ENCODE data around the gene KLF3. TPM values are rescaled to one million over a fixed set of nuclear protein-coding genes. Genes with fewer than 3 reads are reported as not detected.
A peak's percentile ranks its signal among the peaks of the same experiment; 100 is the strongest.

Gene KLF3
- total and polyA plus RNA-seq, 8 donors, result 13.0 to 113 (median 55.0) TPM

- no peaks in the 10 kb centered on the region for H3K27me3 ChIP-seq
- intact Hi-C loops (cut with DNase I; ENCODE audit: low total_unique reads), result no loop called here
- peaks cover 38 to 98% (median 69%) of the 10 kb centered on the region in 4 donors for H3K4me1 ChIP-seq
- TF ChIP-seq CTCF (IDR thresholded peaks at IDR 0.05), result no peak
- no peak for TF ChIP-seq EP300 (IDR thresholded peaks at IDR 0.05)
- no peak for TF ChIP-seq POLR2A (IDR thresholded peaks at IDR 0.05)
- TF ChIP-seq POLR2AphosphoS5 (IDR thresholded peaks at IDR 0.05), result no peak
- peaks cover 9 to 55% (median 45%) of the 10 kb centered on the region in 4 donors for H3K36me3 ChIP-seq
- H3K9me3 ChIP-seq, result no peaks in the 10 kb centered on the region
- peak overlapping the region; percentile 54 to 77 (median 63) for H3K27ac ChIP-seq
- DNase-seq, result no peak
- H3K4me3 ChIP-seq, result no peak overlapping the region
- 49 to 70% (median 64%) methylated on average over 2 of the region's 2 CpGs for WGBS, 5 donors
Observed at GRCh38 chr4:38684271-38684670, 20.3 kb downstream of the KLF3 start.

- intact Hi-C loops (cut with DNase I; ENCODE audit: low total_unique reads), result no loop called here
- H3K4me3 ChIP-seq, result no peak overlapping the region
- TF ChIP-seq EP300 (IDR thresholded peaks at IDR 0.05) (no peak), POLR2AphosphoS5 (IDR thresholded peaks at IDR 0.05) (peak in 1 of 3 donors; percentile 27)
- peak overlapping the region; percentile 54 to 77 (median 63) for H3K27ac ChIP-seq
- H3K27me3 ChIP-seq, result no peaks in the 10 kb centered on the region
- peaks cover 19 to 60% (median 51%) of the 10 kb centered on the region in 4 donors for H3K36me3 ChIP-seq
- peaks cover 38 to 97% (median 65%) of the 10 kb centered on the region in 4 donors for H3K4me1 ChIP-seq
- H3K9me3 ChIP-seq, result no peaks in the 10 kb centered on the region
- WGBS, 5 donors, result 30 to 48% (median 44%) methylated on average over 5 to 8 of the region's 8 CpGs
- peak in 1 of 2 donors; percentile 51 for DNase-seq
Observed at GRCh38 chr4:38684951-38685844, 21.2 kb downstream of the KLF3 start.

GRCh38 chr4:38686682-38687081 lies 22.7 kb downstream of the KLF3 start:
- Histone ChIP-seq H3K4me1 (peaks cover 39 to 96% (median 64%) of the 10 kb centered on the region in 4 donors), H3K4me3 (no peak overlapping the region), H3K36me3 (peaks cover 28 to 60% (median 51%) of the 10 kb centered on the region in 4 donors), H3K27ac (peak overlapping the region in 4 of 5 donors; percentile 6 to 77 (median 60)), H3K9me3 (no peaks in the 10 kb centered on the region), H3K27me3 (no peaks in the 10 kb centered on the region)
- intact Hi-C loops (cut with DNase I; ENCODE audit: low total_unique reads), result no loop called here
- DNase-seq, result no peak
- TF ChIP-seq POLR2A (IDR thresholded peaks at IDR 0.05), result no peak
- no peak for TF ChIP-seq CTCF (IDR thresholded peaks at IDR 0.05)
- TF ChIP-seq POLR2AphosphoS5 (IDR thresholded peaks at IDR 0.05), result no peak
- no peak for TF ChIP-seq EP300 (IDR thresholded peaks at IDR 0.05)
- 36 to 60% (median 52%) methylated on average over 3 of the region's 3 CpGs for WGBS, 5 donors

GRCh38 chr4:38687571-38688011 lies 23.6 kb downstream of the KLF3 start:
- intact Hi-C loops (cut with DNase I; ENCODE audit: low total_unique reads), result no loop called here
- peak in 1 of 3 donors; percentile 66 for TF ChIP-seq POLR2AphosphoS5 (IDR thresholded peaks at IDR 0.05)
- TF ChIP-seq EP300 (IDR thresholded peaks at IDR 0.05), result no peak
- TF ChIP-seq CTCF (IDR thresholded peaks at IDR 0.05), result no peak
- peaks cover 28 to 59% (median 51%) of the 10 kb centered on the region in 4 donors for H3K36me3 ChIP-seq
- WGBS, 5 donors, result 38 to 64% (median 51%) methylated on average over 4 of the region's 4 CpGs
- no peaks in the 10 kb centered on the region for H3K9me3 ChIP-seq
- H3K27me3 ChIP-seq, result no peaks in the 10 kb centered on the region
- H3K4me1 ChIP-seq, result peaks cover 42 to 96% (median 66%) of the 10 kb centered on the region in 4 donors
- peak overlapping the region in 4 of 5 donors; percentile 53 to 77 (median 60) for H3K27ac ChIP-seq
- DNase-seq, result peak in 1 of 2 donors; percentile 49
- H3K4me3 ChIP-seq, result no peak overlapping the region

Data from stomach (tissue), 9 donors.